Middle frontal gyrus (tissue), 1 donor: ENCODE results near the gene ARHGAP31.
"Not testable (repeated sequence)": the region's sequence is repeated elsewhere in the genome, so short reads cannot be mapped to it uniquely, and the experiment has no call there.

Source experiments
- DNase-seq: peaks from one replicate; pipeline ENCODE4 v3.0.0-alpha.2; 2015; ENCODE audit warnings: low spot score; ENCODE audit errors: extremely low spot score

ARHGAP31 gene

DNA sequence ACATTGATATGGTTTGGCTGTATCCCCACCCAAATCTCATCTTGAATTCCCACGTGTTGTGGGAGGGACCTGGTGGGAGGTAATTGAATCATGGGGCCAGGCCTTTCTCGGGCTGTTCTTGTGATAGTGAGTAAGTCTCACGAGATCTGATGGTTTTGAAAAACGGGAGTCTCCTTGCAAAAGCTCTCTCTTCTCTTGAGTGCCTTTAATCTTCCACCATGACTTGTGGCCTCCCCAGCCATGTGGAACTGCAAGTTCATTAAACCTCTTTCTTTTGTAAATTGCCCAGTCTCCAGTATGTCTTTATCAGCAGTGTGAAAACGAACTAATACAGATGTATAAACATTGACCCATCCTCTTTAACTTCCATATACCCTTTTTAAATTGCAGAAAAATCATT, 26.6 kb downstream of the ARHGAP31 start:
- not testable (repeated sequence) for DNase-seq

DNA sequence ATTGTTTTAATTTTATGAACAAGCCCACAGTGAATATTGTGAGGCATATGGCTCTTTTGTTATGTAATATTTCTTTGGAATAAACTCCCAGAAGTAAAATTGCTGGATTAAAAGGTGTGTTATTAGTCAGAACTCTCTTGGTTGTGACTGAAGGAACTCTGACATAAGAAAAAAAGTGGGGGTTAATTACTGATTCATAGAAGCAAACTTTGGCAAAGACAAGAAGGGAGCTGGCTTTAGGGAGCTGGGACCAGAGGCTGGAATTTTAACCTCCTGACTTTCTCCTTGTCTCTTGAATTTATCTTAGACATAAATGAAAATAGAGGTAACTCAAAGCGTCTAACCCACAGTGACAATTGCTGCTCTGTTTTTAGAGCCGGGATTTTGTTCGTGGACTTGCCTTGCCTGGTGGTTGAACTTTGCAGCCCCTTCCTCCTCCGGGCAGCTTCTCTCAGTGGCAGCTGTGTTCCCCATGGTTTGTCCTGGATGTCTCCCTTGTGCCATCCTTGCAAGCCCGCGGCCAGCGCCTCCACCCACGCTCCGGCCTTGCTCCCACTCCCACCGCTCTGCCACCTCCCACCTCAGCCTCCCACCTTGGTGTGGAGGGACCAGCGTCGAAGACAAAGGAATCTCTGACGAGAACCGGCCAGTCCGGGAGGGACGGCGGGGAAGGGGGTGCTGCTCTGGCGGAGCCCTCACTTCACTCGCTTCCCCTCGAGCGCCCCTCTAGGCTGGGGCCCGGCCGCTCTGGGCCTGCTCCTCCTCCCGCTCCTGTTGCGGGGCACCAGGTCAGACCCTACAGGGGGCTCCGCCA, 28.0 kb downstream of the ARHGAP31 start:
- no peak for DNase-seq

DNA sequence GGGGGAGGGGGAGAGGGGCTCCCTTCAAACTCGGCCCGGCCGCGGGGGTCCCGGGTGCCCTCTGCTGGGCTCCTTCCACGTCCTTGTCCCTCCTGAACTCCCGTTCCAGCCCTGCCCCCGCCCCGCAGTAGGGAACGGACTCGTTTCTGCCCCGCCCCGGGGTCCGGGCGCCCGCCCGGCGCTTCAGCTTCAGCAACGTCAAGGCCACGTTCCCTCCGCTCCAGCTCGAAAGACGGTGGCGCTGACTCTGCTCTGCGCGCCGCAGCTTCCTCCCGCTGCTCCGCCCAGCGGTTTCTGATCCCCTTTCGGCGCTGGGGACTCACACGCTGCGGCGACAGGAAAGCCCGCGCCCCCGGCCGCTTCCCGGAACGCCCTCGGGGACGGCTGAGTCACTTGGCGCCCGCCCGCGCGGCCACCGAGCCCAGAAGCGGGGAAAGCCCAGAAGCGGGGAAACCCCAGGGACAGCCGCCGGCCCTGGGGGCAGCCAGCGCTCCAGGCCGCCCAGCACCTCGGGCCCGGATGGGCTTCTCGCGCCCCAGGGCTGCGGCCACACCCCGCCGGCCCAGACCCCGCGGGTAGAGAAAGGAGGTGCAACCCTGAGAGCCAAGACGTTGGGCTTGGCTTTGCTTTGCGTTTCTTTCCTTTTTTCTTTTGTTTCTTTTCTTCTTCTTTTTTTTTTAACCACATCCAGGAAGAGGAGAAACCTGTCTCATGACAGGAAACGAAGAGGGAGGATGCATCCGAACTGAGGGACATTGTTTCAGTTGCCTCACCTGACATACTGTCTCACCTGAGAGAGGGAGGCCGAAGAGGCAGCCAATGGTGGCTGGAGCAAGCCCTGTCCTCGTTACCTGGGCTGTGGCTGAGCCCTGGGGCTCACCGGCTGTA, 28.9 kb downstream of the ARHGAP31 start:
- DNase-seq = peak; percentile 49

DNA sequence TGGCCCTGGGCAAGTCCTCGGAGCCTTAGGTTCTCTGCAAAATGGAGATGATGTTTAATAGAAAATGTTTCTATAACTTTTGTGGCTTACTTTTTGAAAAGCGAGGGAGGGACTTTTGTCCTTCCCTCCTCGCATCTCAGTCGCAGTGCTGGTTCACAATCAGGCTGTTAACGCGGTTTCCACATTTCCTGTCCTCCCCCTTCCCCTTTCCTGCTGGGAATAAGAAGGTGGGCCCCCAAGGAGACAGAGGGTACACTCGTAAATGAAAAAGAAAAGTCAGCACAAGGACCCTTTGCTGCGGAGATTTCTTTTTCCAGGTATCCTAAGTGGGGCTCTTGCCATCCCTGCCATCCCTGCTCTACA, 29.5 kb downstream of the ARHGAP31 start:
- no peak for DNase-seq

DNA sequence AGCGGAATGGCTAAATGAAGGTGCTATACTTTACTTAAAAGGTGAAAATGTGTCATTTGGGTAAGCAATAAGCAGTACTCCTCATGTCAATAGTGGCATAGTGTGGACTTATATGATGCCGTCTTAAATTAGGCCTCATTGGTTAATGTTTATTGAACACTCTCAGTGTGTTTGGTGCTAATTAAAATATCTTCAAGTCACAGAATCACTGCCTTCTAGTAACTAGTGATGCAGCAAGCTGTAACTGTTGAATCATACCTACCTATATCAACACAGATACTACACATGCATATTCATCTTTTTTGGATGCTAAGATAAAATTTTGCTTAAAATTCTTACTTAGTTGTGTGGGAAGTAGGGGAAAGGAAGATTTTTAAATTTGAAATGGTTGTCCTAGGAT, 30.7 kb downstream of the ARHGAP31 start:
- no peak for DNase-seq

DNA sequence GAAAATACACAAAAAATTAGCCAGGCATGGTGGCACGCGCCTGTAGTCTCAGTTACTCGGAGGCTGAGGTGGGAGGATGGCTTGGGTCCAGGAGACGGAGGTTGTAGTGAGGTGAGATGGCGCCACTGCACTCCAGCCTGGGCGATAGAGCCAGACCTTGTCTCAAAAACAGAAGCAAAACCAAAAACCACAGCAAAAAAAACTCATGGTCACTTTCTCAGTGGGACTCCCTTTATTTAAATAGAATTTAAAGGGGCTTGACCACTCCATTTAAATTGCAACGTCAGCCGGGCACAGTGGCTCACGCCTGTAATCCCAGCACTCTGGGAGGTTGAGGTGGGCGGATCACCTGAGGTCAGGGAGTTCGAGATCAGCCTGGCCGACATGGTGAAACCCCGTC, 32.8 kb downstream of the ARHGAP31 start:
- no peak for DNase-seq

DNA sequence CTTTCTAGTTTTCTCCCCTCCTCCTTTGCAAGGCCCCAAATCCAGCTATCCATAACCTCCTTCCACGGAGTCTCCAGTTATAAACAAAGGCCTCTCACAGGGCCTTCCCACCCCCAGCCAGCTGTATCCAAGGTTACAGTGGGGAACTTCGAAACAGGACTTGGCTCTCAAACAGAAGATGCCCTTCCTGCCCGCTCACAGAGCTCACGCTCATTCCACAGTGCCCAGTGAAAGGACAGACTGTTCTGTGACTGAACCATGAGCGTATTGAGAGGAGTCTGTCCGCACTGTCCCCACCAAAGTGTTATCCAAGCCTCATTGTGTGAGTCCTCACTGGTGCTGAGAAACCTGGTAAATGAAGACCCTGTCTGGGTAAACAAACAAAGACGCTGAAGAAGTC, 35.4 kb downstream of the ARHGAP31 start:
- DNase-seq = peak; percentile 28

DNA sequence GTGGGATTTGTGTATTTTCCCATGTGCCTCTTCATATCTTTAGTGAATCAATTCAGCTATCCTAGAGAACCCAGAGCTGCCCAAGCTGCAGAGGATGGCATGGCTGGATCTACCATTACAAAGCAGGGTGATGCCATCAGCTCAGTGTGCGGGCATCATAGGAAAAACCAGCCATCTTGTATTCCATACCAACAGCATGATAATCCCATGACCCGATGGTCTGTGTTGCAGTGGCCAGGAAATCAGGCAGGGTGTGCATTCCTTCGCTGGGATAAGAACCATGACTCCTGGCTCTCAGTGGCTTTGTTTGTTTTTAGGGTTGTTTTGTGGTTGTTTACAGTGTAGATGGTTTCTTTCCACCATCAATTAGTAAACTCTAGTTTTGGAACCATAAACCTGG, 36.0 kb downstream of the ARHGAP31 start:
- DNase-seq = no peak

DNA sequence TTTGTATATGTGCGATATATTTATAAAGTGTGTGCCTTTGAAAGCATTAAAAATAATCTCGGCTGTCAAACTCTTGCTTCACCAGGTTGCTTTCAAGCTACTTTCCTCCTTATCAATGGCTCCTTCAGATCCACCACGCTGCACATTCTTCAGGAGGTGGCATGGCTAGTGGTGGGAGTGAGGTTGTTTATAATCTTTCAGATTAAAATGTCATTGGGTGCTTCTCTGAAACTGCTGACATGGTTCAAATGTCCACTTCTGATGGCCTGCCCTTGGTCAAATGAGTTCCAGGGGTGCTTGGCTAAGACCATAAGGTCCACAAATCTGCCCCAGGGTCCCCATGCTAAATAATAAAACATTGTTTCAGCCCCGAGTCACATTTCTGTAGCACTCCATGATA, 36.7 kb downstream of the ARHGAP31 start:
- no peak for DNase-seq

DNA sequence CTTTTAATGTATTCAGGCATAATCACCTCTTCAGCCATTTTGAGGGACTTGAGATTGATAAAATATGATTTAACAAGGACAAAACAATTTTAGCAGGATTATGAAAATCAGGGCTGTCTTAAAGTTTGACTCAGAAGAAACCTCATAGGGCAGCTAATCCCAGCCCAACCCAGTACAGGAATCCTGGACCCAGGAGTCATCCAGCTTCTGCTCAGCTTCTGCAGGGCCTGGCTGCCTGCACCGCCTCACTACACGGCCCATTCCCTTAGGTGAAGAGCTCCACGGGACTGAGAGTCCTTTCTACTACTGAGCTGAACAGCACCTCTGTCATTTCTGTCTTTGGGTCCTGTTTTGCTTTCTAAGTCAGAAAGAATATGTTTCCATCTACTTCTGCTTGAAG, 37.5 kb downstream of the ARHGAP31 start:
- DNase-seq = no peak

DNA sequence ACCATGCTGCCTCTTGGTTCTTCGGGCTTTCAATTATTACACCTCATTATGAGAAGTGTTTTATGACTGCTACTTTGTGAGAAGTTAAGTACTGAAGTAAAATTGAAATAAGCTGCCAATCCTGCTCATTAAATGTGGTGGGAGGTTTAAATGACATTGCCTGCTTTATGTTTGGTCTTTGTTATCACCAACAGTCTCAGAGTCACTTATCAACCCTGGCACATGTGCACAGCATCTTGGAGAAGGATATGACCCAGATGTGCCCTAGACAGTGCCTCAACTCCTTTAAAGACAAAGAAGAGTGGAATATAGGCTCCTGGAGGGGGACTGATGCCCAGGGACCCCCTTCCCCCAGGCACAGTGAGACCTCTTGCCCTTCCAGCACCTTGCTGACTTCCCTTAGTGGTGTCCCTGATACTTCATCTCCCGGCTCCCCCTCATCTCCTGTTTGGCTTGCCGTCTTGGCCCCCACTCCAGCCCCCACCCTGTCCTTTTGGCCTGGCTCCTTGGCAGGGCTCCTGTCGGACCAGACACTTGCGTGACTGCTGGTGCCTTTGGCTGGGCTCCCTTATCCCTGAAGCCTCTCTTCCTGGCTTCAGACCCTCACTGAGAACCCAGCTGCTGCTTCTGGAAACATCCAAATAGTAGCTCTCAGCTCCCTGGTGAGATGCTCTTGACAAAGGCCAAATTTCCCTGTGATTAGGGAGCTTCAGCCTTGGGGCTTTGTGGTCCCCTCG, 39.8 kb downstream of the ARHGAP31 start:
- no peak for DNase-seq

DNA sequence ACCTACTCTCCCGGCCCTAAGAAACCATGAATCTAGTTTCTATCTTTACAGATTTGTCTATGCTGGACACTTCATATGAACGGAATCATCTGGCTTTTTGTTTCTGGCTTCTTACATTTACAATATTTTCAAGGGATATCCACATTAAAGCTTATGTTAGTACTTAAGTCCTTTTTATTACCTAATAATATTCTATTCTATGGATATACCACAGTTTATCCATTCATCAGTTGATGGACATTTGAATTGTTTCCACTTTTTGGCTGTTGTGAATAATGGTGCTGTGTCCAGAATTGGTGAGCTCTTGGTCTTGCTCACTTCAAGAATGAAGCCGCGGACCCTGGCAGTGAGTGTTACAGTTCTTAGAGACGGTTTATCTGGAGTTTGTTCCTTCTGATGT, 42.6 kb downstream of the ARHGAP31 start:
- DNase-seq = no peak

DNA sequence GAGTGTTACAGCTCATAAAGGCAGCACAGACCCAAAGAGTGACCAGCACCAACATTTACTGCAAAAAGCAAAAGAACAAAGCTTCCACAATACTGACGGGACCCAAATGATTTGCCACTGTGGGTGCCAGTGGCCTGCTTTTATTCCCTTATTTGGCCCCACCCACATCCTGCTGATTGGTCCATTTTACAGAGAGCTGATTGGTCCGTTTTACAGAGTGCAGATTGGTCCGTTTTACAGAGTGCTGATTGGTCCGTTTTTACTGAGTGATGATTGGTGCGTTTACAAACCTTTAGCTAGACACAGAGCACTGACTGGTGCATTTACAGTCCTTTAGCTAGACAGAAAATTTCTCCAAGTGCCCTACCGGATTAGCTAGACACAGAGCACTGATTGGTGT, 43.2 kb downstream of the ARHGAP31 start:
- DNase-seq = not testable (repeated sequence)

DNA sequence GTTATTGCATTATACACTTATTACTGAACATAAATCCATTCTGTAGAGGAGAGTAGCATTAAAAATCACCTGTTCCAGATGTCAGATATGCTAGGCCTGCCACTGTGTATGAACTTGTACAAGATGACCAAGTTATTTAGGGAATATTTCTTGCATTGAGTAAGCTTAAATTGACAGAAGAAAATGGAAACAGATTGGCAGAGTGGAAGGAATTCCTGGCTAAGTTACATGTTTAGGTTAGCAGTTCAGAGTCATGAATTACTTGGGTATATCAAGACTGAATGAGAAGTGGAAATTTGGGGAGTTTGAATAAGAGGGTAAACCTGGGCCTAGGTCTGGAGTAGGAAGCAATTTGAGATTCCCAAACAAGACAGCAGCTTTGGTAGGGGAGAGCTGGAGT, 44.6 kb downstream of the ARHGAP31 start:
- no peak for DNase-seq

DNA sequence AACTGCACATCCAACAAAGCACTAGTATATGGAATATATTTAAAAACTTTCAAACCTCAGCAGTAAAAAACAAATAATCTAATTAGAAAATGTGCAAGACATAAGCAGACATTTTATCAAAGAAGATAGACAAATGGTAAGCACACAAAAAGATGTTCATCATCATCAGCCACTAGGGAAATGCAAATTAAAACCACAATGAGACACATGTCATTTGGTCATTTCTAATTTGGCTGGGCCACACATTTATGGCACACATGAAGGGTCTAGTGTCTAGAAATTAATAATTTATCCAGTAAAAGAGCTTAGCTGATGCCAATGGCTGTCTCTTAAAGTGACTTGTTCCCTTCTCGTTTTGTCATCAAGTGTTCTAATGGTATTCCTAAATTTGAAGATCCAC, 45.8 kb downstream of the ARHGAP31 start:
- no peak for DNase-seq

DNA sequence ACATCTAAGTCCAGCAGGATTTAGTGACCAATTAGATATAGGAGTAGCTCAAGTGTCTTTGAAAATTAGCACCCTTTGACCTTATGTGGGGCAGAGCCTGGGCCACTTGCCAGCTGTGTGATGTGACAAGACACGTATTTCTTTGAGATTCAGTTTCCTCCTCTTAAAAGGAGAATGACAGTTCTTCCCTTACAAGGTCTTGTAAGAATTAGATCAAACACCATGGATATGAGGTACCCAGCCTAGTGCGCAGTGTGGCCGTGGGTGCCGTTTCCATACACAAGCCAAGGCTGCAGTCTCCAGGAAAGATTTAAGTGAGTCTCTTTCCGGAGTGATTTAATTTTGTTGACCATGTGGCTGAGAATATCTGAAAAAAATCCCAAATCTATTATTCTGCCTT, 46.3 kb downstream of the ARHGAP31 start:
- DNase-seq = no peak

DNA sequence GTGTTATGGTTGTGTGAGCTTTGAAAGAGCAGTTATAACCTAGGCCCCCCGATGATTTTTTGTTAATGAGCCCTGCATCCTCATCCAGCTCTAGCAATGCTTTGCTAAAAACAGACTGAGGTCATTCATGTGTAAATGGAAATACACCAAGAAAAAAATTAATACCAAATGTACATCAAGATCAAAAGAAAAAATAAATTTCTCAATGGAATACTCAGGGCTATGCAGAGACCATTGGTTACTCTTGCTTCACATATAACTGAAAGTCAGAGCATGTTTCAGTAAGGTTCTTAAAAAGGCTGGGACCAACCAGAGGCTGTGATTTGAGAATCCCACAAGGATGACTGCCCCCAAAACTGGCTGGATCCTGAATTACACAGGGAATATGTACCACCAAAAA, 48.0 kb downstream of the ARHGAP31 start:
- DNase-seq = no peak

DNA sequence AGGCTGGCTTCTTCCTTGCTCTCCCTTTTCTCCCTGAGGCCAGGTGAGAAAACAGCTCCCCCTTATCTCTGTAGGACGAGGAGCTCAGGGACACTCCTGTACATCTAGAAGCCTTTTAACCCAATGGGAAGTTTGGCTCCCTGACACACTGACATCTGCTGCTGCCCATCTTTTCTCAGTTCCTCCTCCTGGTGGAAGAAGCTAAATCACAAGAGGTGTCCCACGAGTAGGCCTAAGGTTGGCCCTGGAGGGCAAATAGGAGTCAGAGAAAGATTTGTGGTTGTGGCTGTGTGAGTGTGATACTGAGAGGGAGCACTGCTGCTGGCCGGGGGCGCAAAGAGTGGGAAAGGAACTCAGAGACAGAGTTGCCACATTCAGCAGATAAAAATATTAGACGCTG, 49.5 kb downstream of the ARHGAP31 start:
- DNase-seq = no peak

DNA sequence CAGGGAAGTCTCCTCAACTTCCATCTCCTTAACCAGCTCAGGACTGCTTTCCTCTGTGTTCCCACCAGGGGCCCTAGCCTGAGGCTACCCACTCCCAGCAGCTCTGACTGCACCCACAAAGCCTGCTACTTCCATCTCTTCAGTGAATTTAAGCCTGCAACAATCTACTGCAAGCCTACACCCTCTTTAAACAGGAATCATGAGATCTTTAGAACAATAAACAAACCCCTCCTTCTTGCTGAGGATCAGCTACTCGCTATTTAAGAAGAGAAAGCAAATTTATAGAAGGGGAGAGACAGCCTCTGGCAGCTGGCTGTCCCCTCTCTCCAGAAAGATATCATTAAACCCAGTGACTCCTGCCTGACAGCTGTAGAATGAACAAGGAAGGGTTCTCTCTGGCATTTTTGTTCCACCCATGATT, 51.9 kb downstream of the ARHGAP31 start:
- no peak for DNase-seq

DNA sequence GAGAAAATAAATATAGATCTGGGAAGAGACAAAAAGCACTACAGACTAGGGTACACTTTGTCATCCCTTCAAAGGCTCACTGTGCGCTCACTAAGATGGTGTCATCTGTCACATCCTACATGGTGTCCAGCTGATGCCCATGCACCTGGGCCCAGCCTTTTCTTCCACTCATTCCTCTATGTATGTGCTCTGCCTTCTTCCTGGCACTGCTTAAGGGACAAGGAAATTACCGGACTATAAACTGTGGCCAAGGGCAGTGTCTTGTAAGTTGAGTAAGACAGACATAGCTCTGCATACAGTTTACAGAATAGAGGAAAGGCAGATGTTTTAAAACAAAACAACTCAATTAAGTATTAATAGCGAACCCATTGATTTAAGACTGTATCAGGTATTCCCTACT, 52.9 kb downstream of the ARHGAP31 start:
- no peak for DNase-seq

DNA sequence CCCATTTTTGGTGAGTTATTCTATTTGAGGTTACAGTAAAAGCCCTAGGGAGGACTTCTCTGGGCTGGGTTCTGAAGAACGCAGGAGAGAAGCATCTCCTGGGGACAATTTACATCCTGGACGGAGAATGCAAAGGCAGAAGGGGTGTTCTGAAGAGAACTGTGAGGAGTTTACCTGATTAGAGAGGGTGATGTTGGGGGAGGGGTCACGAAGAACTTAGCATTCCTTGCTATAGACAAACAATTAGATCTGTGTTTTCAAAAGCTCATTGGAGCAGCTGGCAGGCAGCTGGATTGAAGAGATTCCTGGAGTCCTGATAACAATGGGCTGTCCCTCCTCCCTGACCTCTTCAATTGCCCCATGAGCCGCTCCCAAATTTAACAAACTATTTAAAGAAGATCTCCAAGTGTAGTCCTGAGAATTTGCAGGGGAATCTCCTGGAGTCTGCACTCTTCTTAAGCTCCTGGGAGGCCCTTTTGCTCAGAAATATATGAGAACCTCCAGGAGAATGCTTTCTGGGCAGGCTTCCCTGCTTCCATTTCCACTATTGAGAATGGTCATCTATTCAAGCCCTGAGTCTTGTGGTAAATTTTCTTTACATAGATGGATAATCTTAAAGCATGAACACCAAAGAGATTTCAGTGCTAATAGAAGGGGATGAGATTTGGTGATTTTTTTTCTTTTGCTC, 55.3 kb downstream of the ARHGAP31 start:
- DNase-seq = no peak
